Retinal pigment epithelial cell (primary cell): Measurements from ENCODE around the gene MFAP3L.

Experiments
- DNase-seq: peaks from one replicate; pipeline ENCODE4 v3.0.0-alpha.2; 2010; ENCODE audit warnings: low read depth
- H3K4me3 ChIP-seq: 2 replicates; pipeline ENCODE4 v1.5.1; 2011; ENCODE audit warnings: mild to moderate bottlenecking, low read length, control low read depth, moderate library complexity
- CTCF ChIP-seq: conservative IDR thresholded peaks from 2 replicates; pipeline ENCODE4 v1.5.1; 2011; ENCODE audit warnings: low read depth, low read length, control low read depth, inconsistent platforms

MFAP3L gene

GRCh38 chr4:170026253-170027021 is at the start of gene MFAP3L:
Gene MFAP3L, minus strand, starts transcription at chr4:170026395. Its CDS starts 20,518 bp downstream, at chr4:170005877.
- TF ChIP-seq CTCF: no peak
- H3K4me3 ChIP-seq: peak within 1 kb of the TSS; percentile 88

DNA sequence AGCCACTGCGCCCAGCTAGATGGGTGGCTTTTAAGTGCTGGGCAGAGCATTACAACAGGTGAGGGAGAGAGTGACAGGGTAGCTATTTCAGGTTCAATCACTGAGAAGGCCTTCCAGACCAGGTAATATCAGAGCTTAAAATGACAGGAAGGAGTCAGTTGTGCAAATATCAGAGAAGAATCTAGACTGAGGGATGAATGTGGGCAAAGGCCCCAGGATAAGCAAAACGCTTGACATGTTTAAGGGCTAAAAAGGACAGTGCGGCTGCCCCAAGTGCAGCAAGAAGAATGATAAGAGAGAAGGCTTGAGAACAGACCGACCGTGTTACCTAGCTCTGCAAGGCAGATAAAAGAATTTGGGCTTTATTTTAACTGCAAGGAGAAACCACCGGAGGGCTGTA is 45.0 kb upstream of the MFAP3L start:
- no peak for TF ChIP-seq CTCF
- no peak for DNase-seq
- H3K4me3 ChIP-seq: no peak overlapping the region

More at GRCh38 chr4:170026253-170027021, at the start of gene MFAP3L:
- DNase-seq: peak; percentile 63

DNA sequence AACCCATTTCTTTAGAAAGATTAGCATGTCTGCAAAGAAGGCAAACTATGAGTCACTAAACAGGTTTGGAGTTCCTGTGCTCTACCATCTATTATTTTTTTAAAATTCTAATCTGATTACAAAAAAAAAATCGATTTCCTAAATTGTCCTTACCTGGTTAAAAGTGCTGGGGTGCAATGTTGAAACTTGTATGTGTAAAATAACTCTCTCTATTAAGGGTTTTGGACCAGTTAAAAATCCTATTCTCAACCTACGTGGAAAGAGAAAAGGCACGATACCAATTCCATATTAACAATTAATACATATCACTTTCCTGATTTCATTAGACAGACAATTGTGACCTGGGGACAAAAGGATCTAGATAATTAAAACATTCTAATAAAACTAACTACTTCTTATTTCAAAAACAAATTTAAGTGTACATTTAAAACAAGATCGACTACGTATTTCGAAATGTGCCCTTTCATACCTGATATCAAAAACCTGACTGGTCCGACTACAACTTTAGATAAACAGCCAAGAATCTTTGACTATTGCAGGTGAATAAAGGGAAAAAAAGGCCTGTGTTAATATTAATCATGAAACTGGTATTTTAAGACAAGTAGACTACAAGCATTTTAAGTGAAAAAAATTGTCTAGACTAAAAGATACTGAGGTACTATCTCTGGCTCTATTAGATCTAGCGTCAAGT is 42.4 kb upstream of the MFAP3L start:
- no peak overlapping the region for H3K4me3 ChIP-seq
- TF ChIP-seq CTCF: no peak
- DNase-seq: no peak

- DNase-seq: no peak
- no peak overlapping the region for H3K4me3 ChIP-seq
- no peak for TF ChIP-seq CTCF
Measured at GRCh38 chr4:170059421-170059820, 33.2 kb upstream of the MFAP3L start.

GRCh38 chr4:170058826-170059225 is 32.6 kb upstream of the MFAP3L start:
- DNase-seq: no peak
- no peak for TF ChIP-seq CTCF
- no peak overlapping the region for H3K4me3 ChIP-seq

DNA sequence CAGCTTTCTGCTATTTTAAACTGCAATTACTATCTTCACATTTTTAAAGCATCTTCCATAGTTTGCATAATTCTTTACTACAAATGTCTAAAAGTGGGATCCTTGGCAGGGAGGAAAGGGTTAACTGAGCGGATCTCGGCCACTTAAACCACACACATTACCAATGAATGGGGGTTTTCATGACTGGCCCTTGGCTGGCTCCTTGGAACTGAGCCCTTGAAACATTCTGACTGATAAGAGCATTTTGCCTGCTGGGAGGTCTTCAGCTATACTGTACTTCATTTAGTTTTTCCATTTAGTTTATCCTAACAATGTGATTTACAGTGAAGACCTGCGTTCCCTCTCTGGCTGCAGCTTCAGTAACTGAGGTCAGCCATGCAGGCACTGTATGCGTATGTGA is 31.7 kb upstream of the MFAP3L start:
- no peak for TF ChIP-seq CTCF
- no peak for DNase-seq
- H3K4me3 ChIP-seq: no peak overlapping the region

DNA sequence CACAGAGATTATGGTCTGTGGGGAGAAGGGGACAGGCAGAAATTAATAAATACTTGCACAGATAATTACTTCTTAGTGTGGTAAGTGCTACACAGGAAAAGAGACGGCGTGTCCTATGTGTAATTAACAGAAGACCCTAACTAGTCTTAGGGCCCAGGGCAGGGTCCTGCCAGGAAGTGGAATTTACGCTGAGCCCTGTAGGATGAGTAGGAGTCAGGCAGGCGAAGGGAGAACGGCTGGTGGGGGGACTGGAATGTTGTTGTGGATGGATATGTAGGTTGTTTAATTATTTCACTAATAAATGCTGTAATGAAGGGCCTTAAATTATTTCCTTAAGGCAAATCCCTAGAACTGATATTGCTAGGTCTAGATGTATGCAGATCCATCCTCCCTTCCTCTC is 26.7 kb upstream of the MFAP3L start:
- no peak for TF ChIP-seq CTCF
- H3K4me3 ChIP-seq: no peak overlapping the region
- no peak for DNase-seq
